A673 (cell line): ENCODE results near the gene PDE6B.

Experiments used
- CTCF ChIP-seq: fragments of 300-800, 200-600 bp; sonication (generic); conservative IDR thresholded peaks from 2 replicates; pipeline ENCODE4 v1.5.1; 2017; ENCODE audit warnings: low read depth, mild to moderate bottlenecking, antibody characterized with exemption, low read length, moderate library complexity, mixed read lengths
- EZH2 ChIP-seq: fragments of 200-600 bp; sonication (generic); IDR thresholded peaks from 2 replicates; pipeline ENCODE4 v1.6.1; 2017; ENCODE audit warnings: borderline replicate concordance, low read depth, mild to moderate bottlenecking, mixed read lengths, antibody characterized with exemption, low read length; ENCODE audit not compliant: poor library complexity, severe bottlenecking

DNA sequence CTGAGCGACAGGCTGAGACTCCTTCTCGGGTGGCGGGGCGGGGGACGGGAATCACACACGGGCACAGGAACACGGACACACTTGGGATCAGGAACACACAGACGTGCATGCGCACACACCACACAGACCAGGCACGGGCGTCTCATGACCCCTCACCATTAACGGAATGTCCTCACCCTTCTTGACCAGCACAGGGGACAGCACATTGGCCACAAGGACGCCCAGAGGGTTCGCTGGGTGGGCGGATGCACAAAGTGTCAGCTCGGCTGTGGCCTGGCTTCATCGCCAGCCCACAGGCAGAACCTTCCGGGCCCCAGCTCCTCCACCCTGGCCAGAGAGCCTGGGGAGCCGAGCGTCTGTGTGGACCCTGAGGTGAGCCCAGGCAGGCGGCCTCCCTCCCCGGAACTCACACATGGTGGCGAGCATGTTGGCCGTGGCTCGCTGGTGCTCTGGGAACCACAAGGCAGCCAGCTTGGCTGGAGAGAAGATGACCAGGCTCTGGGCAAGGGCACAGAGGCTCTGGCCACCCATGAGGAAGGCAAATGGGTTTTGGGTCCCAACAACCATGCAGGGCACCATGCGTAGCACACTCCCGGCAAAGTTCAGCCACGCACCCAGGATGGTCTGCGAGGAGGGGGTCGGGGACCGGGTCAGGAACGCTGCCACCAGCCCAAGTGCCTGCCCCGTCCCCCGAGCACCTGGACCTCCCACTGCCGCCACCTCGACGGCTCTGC lies 60.5 kb downstream of the PDE6B start:
- no peak for TF ChIP-seq CTCF
- no peak for TF ChIP-seq EZH2
